AG04449 (cell line): ENCODE results near the gene PGA4.
"Not testable (repeated sequence)": the region's sequence is repeated elsewhere in the genome, so short reads cannot be mapped to it uniquely, and the experiment has no call there.

Experiments
- CTCF ChIA-PET: fragments of 350-600 bp; formaldehyde crosslinking; extraction: SDS; loops from one replicate; lab custom pipeline; 2021; ENCODE audit warnings: antibody characterized with exemption; lab: Yijun Ruan, JAX
- POLR2A ChIA-PET: fragments of 400-600, 350-600 bp; formaldehyde crosslinking; extraction: SDS; loops from one replicate; lab custom pipeline; 2020; ENCODE audit warnings: antibody characterized with exemption, inconsistent platforms; lab: Yijun Ruan, JAX
- DNase-seq: peaks from one replicate; pipeline ENCODE4 v3.0.0-alpha.2; 2010; ENCODE audit warnings: low read depth, low spot score
- H3K4me3 ChIP-seq: 2 replicates; pipeline ENCODE4 v1.5.1; 2011; ENCODE audit warnings: low read depth, mild to moderate bottlenecking, control low read depth, low read length

PGA4 gene

DNA sequence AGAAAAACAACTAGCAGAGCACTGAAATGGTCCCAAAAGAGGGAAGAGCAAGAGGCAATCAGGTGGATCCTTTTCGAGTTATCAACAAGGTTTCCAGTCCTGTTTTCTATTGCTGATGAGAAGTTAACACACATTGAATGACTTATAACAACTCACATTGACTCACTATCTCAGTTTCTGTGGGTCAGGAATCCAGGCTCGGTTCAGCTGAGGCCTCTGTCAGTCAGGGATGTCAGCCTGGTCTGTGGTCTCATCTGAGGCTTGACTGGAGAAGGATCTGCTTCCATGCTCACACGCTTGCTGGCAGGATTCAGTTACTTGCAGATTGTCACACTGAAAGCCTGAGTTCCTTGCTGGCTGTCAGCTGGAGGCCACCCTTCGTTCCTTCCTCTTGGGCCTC is 3.8 kb upstream of the PGA4 start:
- H3K4me3 ChIP-seq, DNase-seq, POLR2A ChIA-PET, CTCF ChIA-PET: not testable (repeated sequence)

DNA sequence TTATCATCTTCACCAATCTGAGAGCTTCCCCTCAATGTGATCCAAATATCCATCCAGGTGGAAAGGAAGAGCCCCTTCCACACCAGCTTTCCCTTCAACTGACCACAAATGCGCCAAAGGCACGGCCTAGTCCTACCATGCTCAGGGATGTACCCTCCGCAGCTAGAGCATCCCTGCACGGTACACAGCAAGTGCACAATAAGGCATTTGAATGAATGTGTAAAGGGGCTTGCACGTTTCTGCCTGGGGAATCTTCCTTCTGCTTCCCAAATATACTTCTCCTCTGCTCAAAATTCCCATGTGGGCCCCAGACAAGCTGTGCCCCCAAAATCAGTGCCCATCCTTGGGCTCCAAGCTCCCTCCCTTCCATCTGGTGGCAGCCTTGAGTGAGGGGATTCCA is 3.1 kb upstream of the PGA4 start:
- DNase-seq, CTCF ChIA-PET, POLR2A ChIA-PET, H3K4me3 ChIP-seq: not testable (repeated sequence)

GRCh38 chr11:61222692-61223091 is 545 bp downstream of the PGA4 start:
- DNase-seq, CTCF ChIA-PET, POLR2A ChIA-PET, H3K4me3 ChIP-seq: not testable (repeated sequence)

GRCh38 chr11:61226457-61227137 is 4.5 kb downstream of the PGA4 start:
- CTCF ChIA-PET, DNase-seq, POLR2A ChIA-PET, H3K4me3 ChIP-seq: not testable (repeated sequence)

GRCh38 chr11:61229458-61229857 is 7.3 kb downstream of the PGA4 start:
- CTCF ChIA-PET, DNase-seq, H3K4me3 ChIP-seq, POLR2A ChIA-PET: not testable (repeated sequence)

- H3K4me3 ChIP-seq, CTCF ChIA-PET, POLR2A ChIA-PET, DNase-seq: not testable (repeated sequence)
These were observed 8.9 kb downstream of the PGA4 start for GRCh38 chr11:61231033-61231432.

GRCh38 chr11:61231585-61231984 is 9.4 kb downstream of the PGA4 start:
- DNase-seq, H3K4me3 ChIP-seq, CTCF ChIA-PET, POLR2A ChIA-PET: not testable (repeated sequence)

GRCh38 chr11:61232548-61233145 is 10.5 kb downstream of the PGA4 start:
- CTCF ChIA-PET, H3K4me3 ChIP-seq, POLR2A ChIA-PET: not testable (repeated sequence)

GRCh38 chr11:61237130-61237529 is 15.0 kb downstream of the PGA4 start:
- H3K4me3 ChIP-seq, DNase-seq, POLR2A ChIA-PET, CTCF ChIA-PET: not testable (repeated sequence)

More at GRCh38 chr11:61232548-61233145, 10.5 kb downstream of the PGA4 start:
- not testable (repeated sequence) for DNase-seq

- POLR2A ChIA-PET, CTCF ChIA-PET, DNase-seq, H3K4me3 ChIP-seq: not testable (repeated sequence)
These were observed 18.1 kb downstream of the PGA4 start for GRCh38 chr11:61240288-61240687.

DNA sequence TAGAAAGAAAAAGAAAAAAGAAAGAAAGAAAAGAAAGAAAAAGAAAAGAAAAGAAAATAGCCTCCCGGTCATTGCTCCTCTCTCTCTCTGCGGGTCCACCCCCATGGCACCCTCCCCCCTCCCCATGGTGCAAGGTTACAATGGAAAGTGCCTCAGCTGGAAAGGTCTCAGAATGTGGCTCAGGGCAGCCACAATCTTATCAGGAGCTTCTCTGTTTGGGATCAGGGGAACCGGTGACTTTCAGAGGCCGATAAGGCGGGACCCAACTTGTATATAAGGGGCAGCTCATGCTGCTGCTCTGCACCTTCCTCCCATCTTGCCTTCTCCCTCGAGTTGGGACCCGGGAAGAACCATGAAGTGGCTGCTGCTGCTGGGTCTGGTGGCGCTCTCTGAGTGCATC is 18.7 kb downstream of the PGA4 start, which contains the start of gene PGA5:
Gene PGA5, plus strand, starts transcription at position 301 of the 400 bp plus-strand sequence. Its CDS starts 52 bp downstream, at position 353.
- POLR2A ChIA-PET, DNase-seq, CTCF ChIA-PET, H3K4me3 ChIP-seq: not testable (repeated sequence)

DNA sequence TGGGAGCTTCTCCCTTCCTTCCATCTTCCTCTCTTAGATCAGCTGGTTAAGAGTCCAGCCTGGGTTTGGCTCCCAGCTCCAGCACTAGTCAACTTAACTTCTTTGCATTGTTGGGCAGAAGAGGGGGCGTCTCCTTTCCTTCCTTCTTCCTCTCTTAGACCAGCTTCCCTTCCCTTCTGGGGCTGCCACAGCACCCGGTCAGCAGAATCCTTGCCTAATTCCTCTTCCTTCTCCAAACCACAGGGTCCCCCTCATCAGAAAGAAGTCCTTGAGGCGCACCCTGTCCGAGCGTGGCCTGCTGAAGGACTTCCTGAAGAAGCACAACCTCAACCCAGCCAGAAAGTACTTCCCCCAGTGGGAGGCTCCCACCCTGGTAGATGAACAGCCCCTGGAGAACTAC is 19.4 kb downstream of the PGA4 start:
- DNase-seq, H3K4me3 ChIP-seq, CTCF ChIA-PET, POLR2A ChIA-PET: not testable (repeated sequence)

DNA sequence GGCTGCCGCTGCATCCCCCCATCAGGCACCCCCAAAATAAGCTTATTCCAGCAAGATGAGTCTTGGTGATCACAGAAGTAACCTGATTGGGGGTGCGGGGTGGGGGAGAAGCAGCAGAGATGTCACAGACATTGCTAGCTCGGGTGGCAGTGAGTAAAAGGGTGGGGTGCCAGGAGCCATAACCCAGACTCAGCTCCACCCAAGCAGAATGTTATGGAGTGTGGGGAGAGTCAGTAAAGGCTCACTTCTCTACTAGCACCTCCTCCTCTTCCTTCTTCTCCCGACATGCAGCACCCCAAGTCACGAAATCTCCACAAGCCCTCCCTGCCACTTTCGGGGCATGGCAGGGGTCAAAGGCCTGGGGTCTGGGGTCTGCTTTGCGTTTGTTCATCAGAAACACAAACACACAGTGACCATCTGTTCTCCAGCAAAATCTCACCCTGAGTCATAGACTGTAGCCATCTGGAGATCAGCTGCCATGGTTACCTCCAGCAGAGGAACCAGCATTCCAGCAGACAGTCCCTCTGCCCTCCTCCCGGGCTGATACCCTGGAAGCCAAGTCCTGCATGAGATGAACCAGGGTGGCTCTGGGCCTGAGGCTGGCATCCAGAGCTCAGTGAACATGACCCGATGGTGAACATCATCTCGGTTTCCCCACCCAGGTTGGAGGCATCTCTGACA is 23.3 kb downstream of the PGA4 start:
- DNase-seq, POLR2A ChIA-PET, CTCF ChIA-PET, H3K4me3 ChIP-seq: not testable (repeated sequence)

DNA sequence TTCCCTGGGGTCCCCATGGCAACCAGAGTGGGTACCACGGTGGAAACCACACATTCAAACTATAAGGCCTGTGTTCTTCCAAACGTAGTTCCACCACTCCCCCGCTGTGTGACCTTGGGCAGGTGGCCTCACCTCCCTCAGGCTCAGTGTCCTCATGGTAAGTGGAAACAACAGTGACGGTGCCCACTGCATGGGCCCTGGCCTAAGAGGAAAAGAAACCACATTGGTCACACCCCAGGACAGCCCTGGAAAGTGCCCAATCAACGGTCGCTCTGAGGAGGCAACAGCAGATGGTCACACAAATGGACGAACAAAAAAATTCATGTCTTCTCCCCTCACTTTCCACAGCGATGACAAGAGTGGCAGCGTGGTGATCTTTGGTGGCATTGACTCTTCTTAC is 25.9 kb downstream of the PGA4 start:
- DNase-seq, POLR2A ChIA-PET, CTCF ChIA-PET, H3K4me3 ChIP-seq: not testable (repeated sequence)

GRCh38 chr11:61249201-61249600 is 27.1 kb downstream of the PGA4 start:
- H3K4me3 ChIP-seq, CTCF ChIA-PET, DNase-seq, POLR2A ChIA-PET: not testable (repeated sequence)

DNA sequence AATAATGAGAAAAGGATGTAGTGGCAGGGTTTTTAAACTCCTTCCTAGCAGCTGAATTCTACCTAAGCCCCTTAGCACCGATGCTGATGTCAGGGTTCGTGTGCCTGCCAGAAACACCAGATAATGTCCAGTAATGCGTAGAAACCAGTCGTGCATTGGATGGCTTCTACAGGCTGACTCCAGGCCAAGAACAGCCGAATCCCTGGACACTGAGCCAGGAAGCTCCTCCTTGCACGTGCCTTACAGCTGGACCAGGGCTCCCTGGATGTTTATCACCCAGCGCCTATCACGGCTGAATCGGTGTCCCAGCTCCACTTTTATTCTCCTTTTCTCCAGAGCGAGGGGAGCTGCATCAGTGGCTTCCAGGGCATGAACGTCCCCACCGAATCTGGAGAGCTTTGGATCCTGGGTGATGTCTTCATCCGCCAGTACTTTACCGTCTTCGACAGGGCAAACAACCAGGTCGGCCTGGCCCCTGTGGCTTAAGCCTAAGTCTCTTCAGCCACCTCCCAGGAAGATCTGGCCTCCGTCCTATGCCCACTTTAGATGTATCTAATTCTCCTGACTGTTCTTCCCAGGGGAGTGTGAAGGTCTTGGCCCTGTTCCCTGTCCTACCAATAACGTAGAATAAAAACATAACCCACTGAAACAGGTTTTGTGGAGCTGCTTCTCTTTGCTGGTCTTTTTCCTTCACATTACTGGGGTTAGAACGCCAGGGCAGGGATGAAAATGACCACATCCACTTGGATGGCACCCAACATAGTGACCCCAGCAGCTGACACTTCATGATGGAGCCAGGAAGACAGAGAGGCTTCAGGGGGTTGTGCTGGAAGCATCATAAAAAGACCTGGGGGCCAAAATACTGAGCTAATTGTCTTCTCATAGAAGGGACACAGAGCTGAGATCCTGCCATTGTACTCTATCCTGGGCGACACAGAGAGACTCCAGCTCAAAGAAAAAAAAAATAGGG is 28.9 kb downstream of the PGA4 start:
- H3K4me3 ChIP-seq, POLR2A ChIA-PET, DNase-seq: not testable (repeated sequence)
- CTCF ChIA-PET: interaction anchor here (0.6 to 6.1 kb wide), 5 partner anchors 15 to 304 kb away, joined by 3 to 99 read pairs (median 4); partner anchors contain the start of gene VWCE
